HEK293 (cell line): ENCODE results near the gene PROM2.

Experiments used
- CTCF ChIP-seq: fragments of 450-650 bp; formaldehyde crosslinking; IDR thresholded peaks from 2 replicates; pipeline ENCODE4 v1.5.1; 2016; ENCODE audit warnings: missing biosample characterization, missing genetic modification characterization
- HIC1 ChIP-seq: fragments of 450-650 bp; formaldehyde crosslinking; IDR thresholded peaks from 2 replicates; pipeline ENCODE4 v1.5.1; 2016; ENCODE audit warnings: missing biosample characterization, missing genetic modification characterization
- KLF16 ChIP-seq: fragments of 450-650 bp; formaldehyde crosslinking; IDR thresholded peaks from 2 replicates; pipeline ENCODE4 v1.5.1; 2017; ENCODE audit warnings: missing biosample characterization, missing genetic modification characterization
- PRDM1 ChIP-seq: fragments of 450-650 bp; formaldehyde crosslinking; IDR thresholded peaks from 2 replicates; pipeline ENCODE4; 2016; ENCODE audit warnings: missing biosample characterization, missing genetic modification characterization
- YY1 ChIP-seq: fragments of 450-650 bp; formaldehyde crosslinking; IDR thresholded peaks from 2 replicates; pipeline ENCODE4 v1.5.1; 2018; ENCODE audit warnings: missing biosample characterization, missing genetic modification characterization
- ZBTB1 ChIP-seq: fragments of 450-650 bp; formaldehyde crosslinking; IDR thresholded peaks from 2 replicates; pipeline ENCODE4 v1.5.1; 2016; ENCODE audit warnings: missing biosample characterization, missing genetic modification characterization
- ZNF561 ChIP-seq: fragments of 450-650 bp; IDR thresholded peaks from 2 replicates; pipeline ENCODE4 v1.5.1; 2018; ENCODE audit warnings: missing biosample characterization, missing genetic modification characterization, borderline replicate concordance
- ZNF777 ChIP-seq: fragments of 450-650 bp; formaldehyde crosslinking; IDR thresholded peaks from 2 replicates; pipeline ENCODE4 v1.5.1; 2017; ENCODE audit warnings: missing biosample characterization, missing genetic modification characterization, borderline replicate concordance
- ZNF785 ChIP-seq: fragments of 450-650 bp; formaldehyde crosslinking; IDR thresholded peaks from 2 replicates; pipeline ENCODE4 v1.5.1; 2016; ENCODE audit warnings: missing biosample characterization, missing genetic modification characterization

GRCh38 chr2:95261602-95262001 lies 12.6 kb upstream of the PROM2 start:
- TF ChIP-seq ZNF785 (tag by site-specific recombination) (no peak), CTCF (tag by site-specific recombination) (no peak), ZBTB1 (no peak), ZNF777 (tag by site-specific recombination) (no peak), YY1 (tag by site-specific recombination) (no peak), KLF16 (tag by site-specific recombination) (no peak), PRDM1 (tag by site-specific recombination) (no peak), ZNF561 (tag by site-specific recombination) (no peak), HIC1 (tag by site-specific recombination) (no peak)
